HepG2 (cell line): ENCODE data around the gene PHB1.

Source experiments
- CTCF ChIP-seq: sonication (generic); formaldehyde crosslinking; IDR thresholded peaks from 2 replicates; pipeline ENCODE4 v1.5.0; 2020; ENCODE audit warnings: mild to moderate bottlenecking, missing genetic modification reagents, moderate library complexity
- E2F1 ChIP-seq: sonication (generic); formaldehyde crosslinking; IDR thresholded peaks from 2 replicates; pipeline ENCODE4 v1.5.0; 2020; ENCODE audit warnings: missing genetic modification reagents
- ELK4 ChIP-seq: sonication (generic); formaldehyde crosslinking; IDR thresholded peaks from 2 replicates; pipeline ENCODE4 v1.9.0; 2021; ENCODE audit warnings: missing genetic modification reagents, borderline replicate concordance
- EZH2 ChIP-seq: conservative IDR thresholded peaks from 2 replicates; pipeline ENCODE4 v1.6.1; 2012; ENCODE audit warnings: mild to moderate bottlenecking, low read depth, low read length, moderate library complexity
- MZF1 ChIP-seq: sonication (generic); formaldehyde crosslinking; IDR thresholded peaks from 2 replicates; pipeline ENCODE4 v1.8.1; 2023; ENCODE audit warnings: mild to moderate bottlenecking, missing genetic modification reagents, borderline replicate concordance
- NAIF1 ChIP-seq: sonication (generic); formaldehyde crosslinking; IDR thresholded peaks from 2 replicates; pipeline ENCODE4 v1.5.0; 2020; ENCODE audit warnings: mild to moderate bottlenecking, missing genetic modification reagents, borderline replicate concordance
- PHF20 ChIP-seq: sonication (generic); formaldehyde crosslinking; IDR thresholded peaks from 2 replicates; pipeline ENCODE4 v1.5.0; 2020; ENCODE audit warnings: mild to moderate bottlenecking, missing genetic modification reagents
- SRSF9 ChIP-seq: fragments of 200-400 bp; formaldehyde crosslinking; IDR thresholded peaks from 2 replicates; pipeline ENCODE4 v1.6.1; 2018; ENCODE audit warnings: borderline replicate concordance, mild to moderate bottlenecking, low read depth, low read length; ENCODE audit not compliant: insufficient read depth, poor library complexity, severe bottlenecking
- ZBTB33 ChIP-seq: sonication (generic); formaldehyde crosslinking; IDR thresholded peaks from 2 replicates; pipeline ENCODE4 v1.4.0; 2020; ENCODE audit warnings: missing genetic modification reagents
- ZC3H4 ChIP-seq: sonication (generic); formaldehyde crosslinking; IDR thresholded peaks from 2 replicates; pipeline ENCODE4 v1.4.0; 2020; ENCODE audit warnings: missing genetic modification reagents, borderline replicate concordance
- ZNF260 ChIP-seq: sonication (generic); formaldehyde crosslinking; IDR thresholded peaks from 2 replicates; pipeline ENCODE4 v1.4.0; 2020; ENCODE audit warnings: missing genetic modification reagents, low read depth, mild to moderate bottlenecking, borderline replicate concordance
- ZNF274 ChIP-seq: sonication (generic); formaldehyde crosslinking; IDR thresholded peaks from 2 replicates; pipeline ENCODE4 v1.5.1; 2020; ENCODE audit warnings: mild to moderate bottlenecking, missing genetic modification reagents
- ZNF670 ChIP-seq: sonication (generic); formaldehyde crosslinking; IDR thresholded peaks from 2 replicates; pipeline ENCODE4 v1.8.0; 2022; ENCODE audit warnings: mild to moderate bottlenecking, missing genetic modification reagents, borderline replicate concordance

- no peak for TF ChIP-seq ZC3H4 (CRISPR knock-in tag)
- TF ChIP-seq ZNF274 (CRISPR knock-in tag): no peak
- no peak for TF ChIP-seq E2F1 (CRISPR knock-in tag)
- no peak for TF ChIP-seq ZNF670 (CRISPR knock-in tag)
- TF ChIP-seq ZBTB33 (CRISPR knock-in tag): no peak
- no peak for TF ChIP-seq MZF1
- TF ChIP-seq NAIF1 (CRISPR knock-in tag): no peak
- no peak for TF ChIP-seq CTCF (CRISPR knock-in tag)
- TF ChIP-seq SRSF9: no peak
- no peak for TF ChIP-seq ELK4
- no peak for TF ChIP-seq EZH2
- TF ChIP-seq ZNF260 (CRISPR knock-in tag): no peak
- TF ChIP-seq PHF20 (CRISPR knock-in tag): no peak
Measured at GRCh38 chr17:49459401-49459984, 44.8 kb upstream of the PHB1 start.
